Measurements from ENCODE around the gene RASL11B. TPM values are rescaled to one million over a fixed set of nuclear protein-coding genes. Genes with fewer than 3 reads are reported as not detected.

Gene RASL11B
- total RNA-seq, 3 donors from 2014 or later, result 0.16 to 0.71 (median 0.26) TPM

DNA sequence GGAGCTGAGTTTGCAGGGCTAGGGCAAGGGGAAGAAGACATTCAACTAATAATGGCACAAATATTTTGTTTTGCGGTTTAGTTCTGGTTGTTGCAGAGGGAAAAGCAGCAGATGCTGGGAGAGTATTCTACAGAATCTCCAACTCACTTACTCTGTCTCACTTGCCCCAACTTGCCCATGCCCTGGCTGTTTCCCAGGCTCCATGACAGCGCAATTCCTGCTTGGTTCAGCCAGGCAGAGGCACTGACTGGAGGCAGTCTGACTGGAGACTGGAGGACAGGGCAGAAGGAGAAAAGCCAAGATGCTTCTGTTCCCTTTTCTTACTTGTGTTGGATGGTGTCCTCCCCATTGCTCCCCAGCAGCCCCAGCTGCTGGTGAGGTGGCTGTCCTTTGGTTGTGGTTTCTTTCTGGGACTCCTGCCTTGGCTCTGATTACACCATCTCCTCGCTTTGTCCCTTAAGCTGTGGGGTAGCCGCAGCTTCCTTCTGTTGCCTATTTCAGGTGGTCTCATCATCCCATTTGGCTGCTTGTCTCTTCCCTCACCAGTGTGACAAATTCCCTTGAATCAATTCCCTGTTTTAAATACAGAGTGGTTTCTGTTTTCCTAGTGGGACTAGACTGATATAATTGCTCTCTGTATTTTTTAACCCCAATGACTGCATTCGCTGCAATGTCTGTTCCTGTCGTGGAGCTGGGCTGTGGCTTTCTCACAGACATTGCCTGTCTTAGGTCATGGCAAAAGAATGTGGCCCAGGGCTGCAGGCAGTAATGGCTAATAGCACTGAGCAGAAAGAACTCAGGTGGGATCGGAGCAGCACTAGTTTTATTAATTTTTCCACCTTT lies 24.2 kb upstream of the RASL11B start:
- no peak overlapping the region for H3K4me3 Mint-ChIP-seq
- no peak for ATAC-seq
- no peak for DNase-seq

GRCh38 chr4:52838729-52839586 lies 23.2 kb upstream of the RASL11B start:
- peaks cover 4% of the 10 kb centered on the region for H3K27me3 Mint-ChIP-seq (ENCODE audit: low read depth)
- no peak for DNase-seq

More for the DNA sequence above, 24.2 kb upstream of the RASL11B start:
- H3K4me1 Mint-ChIP-seq (ENCODE audit: low read depth), result no peaks in the 10 kb centered on the region
- H3K36me3 Mint-ChIP-seq (ENCODE audit: insufficient read depth), result no peaks in the 10 kb centered on the region
- no peaks in the 10 kb centered on the region for H3K9me3 Mint-ChIP-seq
- peaks cover 4% of the 10 kb centered on the region for H3K27me3 Mint-ChIP-seq (ENCODE audit: low read depth)

GRCh38 chr4:52840531-52841370 lies 21.4 kb upstream of the RASL11B start:
- H3K4me3 Mint-ChIP-seq, result no peak overlapping the region
- H3K36me3 Mint-ChIP-seq (ENCODE audit: insufficient read depth), result no peaks in the 10 kb centered on the region
- DNase-seq (no peak), ATAC-seq (no peak)
- no peaks in the 10 kb centered on the region for H3K27me3 Mint-ChIP-seq (ENCODE audit: low read depth)
- H3K4me1 Mint-ChIP-seq (ENCODE audit: low read depth), result peaks cover 4% of the 10 kb centered on the region
- no peaks in the 10 kb centered on the region for H3K9me3 Mint-ChIP-seq

More at GRCh38 chr4:52838729-52839586, 23.2 kb upstream of the RASL11B start:
- Mint-ChIP-seq H3K4me1 (ENCODE audit: low read depth) (peaks cover 4% of the 10 kb centered on the region), H3K36me3 (ENCODE audit: insufficient read depth) (no peaks in the 10 kb centered on the region), H3K9me3 (no peaks in the 10 kb centered on the region), H3K4me3 (no peak overlapping the region)
- ATAC-seq, result no peak

DNA sequence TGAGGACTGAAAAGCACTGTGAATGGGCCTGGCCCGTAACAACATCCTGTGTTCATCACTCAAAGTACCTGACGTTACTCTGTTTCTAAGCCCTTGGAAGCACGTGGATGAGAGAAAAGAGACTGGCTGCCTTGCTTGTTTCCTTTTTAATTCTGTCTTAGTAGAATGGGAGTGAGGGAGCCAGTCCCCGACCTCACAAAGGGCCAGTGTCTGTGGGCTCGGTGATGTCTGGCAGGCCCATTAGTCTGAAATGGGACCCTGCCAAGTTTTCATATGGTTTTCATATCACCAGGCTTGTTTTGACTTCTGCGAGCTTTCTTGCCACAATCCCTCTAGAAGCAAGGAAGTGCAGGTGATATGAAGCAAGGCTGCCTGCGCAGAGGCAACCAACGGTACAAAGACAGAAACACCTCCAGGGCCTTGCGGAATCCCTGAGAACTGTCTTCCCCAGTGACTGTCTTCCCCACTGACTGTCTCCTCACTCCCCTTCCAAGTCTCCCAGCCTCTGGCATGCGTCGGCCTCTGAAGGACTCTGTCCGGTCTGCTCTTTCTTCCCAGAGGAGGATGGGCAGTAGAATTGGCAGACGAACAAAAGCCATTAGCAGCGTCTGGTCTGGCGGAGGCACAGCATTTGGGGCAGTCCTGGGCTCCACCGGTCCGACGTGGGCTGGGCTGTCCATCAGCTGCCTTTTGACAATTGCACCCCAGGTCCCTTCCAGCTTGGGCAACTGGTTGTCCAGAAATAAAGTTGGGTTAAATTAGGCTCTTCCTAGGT lies 20.2 kb upstream of the RASL11B start:
- H3K36me3 Mint-ChIP-seq (ENCODE audit: insufficient read depth), result no peaks in the 10 kb centered on the region
- H3K4me3 Mint-ChIP-seq, result no peak overlapping the region
- ATAC-seq, result no peak

GRCh38 chr4:52842792-52843191 lies 19.3 kb upstream of the RASL11B start:
- no peak for ATAC-seq
- peaks cover 4% of the 10 kb centered on the region for H3K4me1 Mint-ChIP-seq (ENCODE audit: low read depth)

More for the DNA sequence above, 20.2 kb upstream of the RASL11B start:
- Mint-ChIP-seq H3K27me3 (ENCODE audit: low read depth) (no peaks in the 10 kb centered on the region), H3K9me3 (no peaks in the 10 kb centered on the region), H3K4me1 (ENCODE audit: low read depth) (peaks cover 4% of the 10 kb centered on the region)
- no peak for DNase-seq

DNA sequence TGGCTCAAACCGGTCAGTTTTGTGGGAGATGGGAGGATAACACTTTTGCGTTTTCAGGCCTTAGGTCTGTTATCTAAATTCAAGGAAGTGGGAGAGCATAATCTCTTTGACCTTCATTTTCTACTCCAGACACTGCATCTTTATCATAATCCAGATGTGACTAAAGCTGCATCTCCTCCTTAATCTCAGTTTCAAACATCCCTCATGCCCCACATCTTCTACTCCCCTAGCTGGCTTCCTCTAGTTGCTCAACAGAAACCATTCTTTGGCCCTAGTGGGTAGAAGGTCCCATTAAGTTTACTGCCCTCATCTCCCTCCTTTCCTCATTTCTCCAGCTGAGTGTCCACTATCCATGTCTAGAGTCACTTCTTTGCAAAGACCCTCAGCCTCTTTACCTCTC lies 18.8 kb upstream of the RASL11B start:
- H3K27me3 Mint-ChIP-seq (ENCODE audit: low read depth), result no peaks in the 10 kb centered on the region
- H3K4me3 Mint-ChIP-seq, result no peak overlapping the region
- DNase-seq (no peak), ATAC-seq (no peak)
- no peaks in the 10 kb centered on the region for H3K9me3 Mint-ChIP-seq
- H3K4me1 Mint-ChIP-seq (ENCODE audit: low read depth), result peaks cover 4% of the 10 kb centered on the region
- no peaks in the 10 kb centered on the region for H3K36me3 Mint-ChIP-seq (ENCODE audit: insufficient read depth)

More at GRCh38 chr4:52842792-52843191, 19.3 kb upstream of the RASL11B start:
- H3K27me3 Mint-ChIP-seq (ENCODE audit: low read depth), result no peaks in the 10 kb centered on the region
- no peaks in the 10 kb centered on the region for H3K36me3 Mint-ChIP-seq (ENCODE audit: insufficient read depth)
- no peak overlapping the region for H3K4me3 Mint-ChIP-seq
- DNase-seq, result no peak
- H3K9me3 Mint-ChIP-seq, result no peaks in the 10 kb centered on the region

DNA sequence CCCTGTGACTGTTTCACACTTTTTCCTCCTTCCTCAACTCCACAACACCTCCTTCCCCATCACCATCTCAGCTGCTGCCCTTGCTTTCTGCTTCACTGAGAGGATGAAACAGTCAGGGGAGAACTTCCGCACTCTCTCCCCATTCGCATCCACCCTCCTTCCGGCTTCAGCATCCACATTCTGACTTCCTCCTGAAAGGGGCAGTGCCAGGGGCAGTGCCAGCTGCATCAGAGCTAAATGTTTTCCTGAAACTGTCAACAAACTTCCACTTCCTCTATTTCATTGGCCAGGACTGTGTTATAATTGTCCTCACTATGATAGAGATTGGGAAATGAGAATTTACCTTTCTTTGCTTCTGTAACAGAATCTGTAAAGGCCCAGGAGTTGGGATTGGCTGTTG lies 18.2 kb upstream of the RASL11B start:
- H3K9me3 Mint-ChIP-seq, result no peaks in the 10 kb centered on the region
- H3K36me3 Mint-ChIP-seq (ENCODE audit: insufficient read depth), result no peaks in the 10 kb centered on the region
- ATAC-seq (no peak), DNase-seq (no peak)
- peaks cover 4% of the 10 kb centered on the region for H3K4me1 Mint-ChIP-seq (ENCODE audit: low read depth)
- H3K4me3 Mint-ChIP-seq, result no peak overlapping the region
- peaks cover 2% of the 10 kb centered on the region for H3K27me3 Mint-ChIP-seq (ENCODE audit: low read depth)

- ATAC-seq (peak; percentile 41 to 53), DNase-seq (no peak)
- H3K4me1 Mint-ChIP-seq (ENCODE audit: low read depth), result peaks cover 4% of the 10 kb centered on the region
- H3K4me3 Mint-ChIP-seq, result no peak overlapping the region
- no peaks in the 10 kb centered on the region for H3K36me3 Mint-ChIP-seq (ENCODE audit: insufficient read depth)
- peaks cover 2% of the 10 kb centered on the region for H3K27me3 Mint-ChIP-seq (ENCODE audit: low read depth)
- H3K9me3 Mint-ChIP-seq, result no peaks in the 10 kb centered on the region
Observed at GRCh38 chr4:52844596-52844995, 17.5 kb upstream of the RASL11B start.

- DNase-seq, result no peak
- no peak overlapping the region for H3K4me3 Mint-ChIP-seq
- ATAC-seq, result no peak
- no peaks in the 10 kb centered on the region for H3K9me3 Mint-ChIP-seq
- peaks cover 2% of the 10 kb centered on the region for H3K27me3 Mint-ChIP-seq (ENCODE audit: low read depth)
- no peaks in the 10 kb centered on the region for H3K36me3 Mint-ChIP-seq (ENCODE audit: insufficient read depth)
- H3K4me1 Mint-ChIP-seq (ENCODE audit: low read depth), result peaks cover 4% of the 10 kb centered on the region
Observed at GRCh38 chr4:52846502-52846901, 15.6 kb upstream of the RASL11B start.

DNA sequence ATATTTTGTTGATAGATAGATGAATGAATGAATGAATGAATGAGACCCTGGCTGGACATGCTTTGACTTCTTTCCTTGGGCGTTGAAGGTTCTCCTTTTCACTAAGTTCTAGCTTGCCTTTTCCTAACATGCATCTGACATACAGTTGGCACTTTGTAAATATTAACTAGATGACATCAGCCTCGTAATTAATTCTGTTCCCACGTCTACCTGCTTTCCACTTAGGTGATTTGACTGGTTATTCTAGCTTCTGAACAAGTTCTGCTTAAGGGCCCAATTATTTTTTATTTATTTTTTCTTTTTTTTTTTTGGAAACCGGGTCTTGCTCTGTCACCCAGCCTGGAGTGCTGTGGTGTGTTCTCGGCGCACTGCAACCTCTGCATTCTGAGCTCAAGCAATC lies 13.9 kb upstream of the RASL11B start:
- Mint-ChIP-seq H3K4me1 (ENCODE audit: low read depth) (peaks cover 4% of the 10 kb centered on the region), H3K27me3 (ENCODE audit: low read depth) (peaks cover 2% of the 10 kb centered on the region), H3K9me3 (no peaks in the 10 kb centered on the region), H3K36me3 (ENCODE audit: insufficient read depth) (no peaks in the 10 kb centered on the region), H3K4me3 (no peak overlapping the region)
- DNase-seq (no peak), ATAC-seq (no peak)

GRCh38 chr4:52850406-52851124 lies 11.6 kb upstream of the RASL11B start:
- no peak for ATAC-seq

GRCh38 chr4:52852041-52852440 lies 10.1 kb upstream of the RASL11B start:
- Mint-ChIP-seq H3K9me3 (no peaks in the 10 kb centered on the region), H3K4me3 (no peak overlapping the region), H3K4me1 (ENCODE audit: low read depth) (no peaks in the 10 kb centered on the region), H3K36me3 (ENCODE audit: insufficient read depth) (no peaks in the 10 kb centered on the region), H3K27me3 (ENCODE audit: low read depth) (peaks cover 8% of the 10 kb centered on the region)
- ATAC-seq (no peak), DNase-seq (no peak)

More at GRCh38 chr4:52850406-52851124, 11.6 kb upstream of the RASL11B start:
- H3K4me3 Mint-ChIP-seq, result no peak overlapping the region
- H3K9me3 Mint-ChIP-seq, result no peaks in the 10 kb centered on the region
- H3K4me1 Mint-ChIP-seq (ENCODE audit: low read depth), result no peaks in the 10 kb centered on the region
- no peak for DNase-seq
- no peaks in the 10 kb centered on the region for H3K36me3 Mint-ChIP-seq (ENCODE audit: insufficient read depth)
- peaks cover 2% of the 10 kb centered on the region for H3K27me3 Mint-ChIP-seq (ENCODE audit: low read depth)

GRCh38 chr4:52852711-52853110 lies 9.4 kb upstream of the RASL11B start:
- ATAC-seq (no peak), DNase-seq (no peak)
- Mint-ChIP-seq H3K9me3 (no peaks in the 10 kb centered on the region), H3K4me1 (ENCODE audit: low read depth) (no peaks in the 10 kb centered on the region), H3K36me3 (ENCODE audit: insufficient read depth) (no peaks in the 10 kb centered on the region), H3K27me3 (ENCODE audit: low read depth) (peaks cover 8% of the 10 kb centered on the region), H3K4me3 (no peak overlapping the region)

All from activated T-cell treated with anti-CD3 and anti-CD28 coated beads, Interleukin-2, amount 50 U/mL, for 4 hours (primary cell).